Stimulated activated CD8-positive, alpha-beta memory T cell treated with anti-CD3 and anti-CD28 coated beads, Interleukin-2, amount 100 ng/mL, for 48 hours (primary cell): ENCODE data around the gene CHCHD4.
A peak's percentile ranks its signal among the peaks of the same experiment; 100 is the strongest.

Experiments
- DNase-seq, 2 donors: peaks; one replicate each; pipeline ENCODE4 v3.0.0-alpha.2; 2020; ENCODE audit warnings: low read depth in 2 of 2

The CHCHD4 gene

GRCh38 chr3:14150078-14150477 is 25.4 kb upstream of the CHCHD4 start:
- DNase-seq: no peak

GRCh38 chr3:14148041-14148985 is 23.6 kb upstream of the CHCHD4 start:
- DNase-seq: no peak

- no peak for DNase-seq
These were observed 22.9 kb upstream of the CHCHD4 start for GRCh38 chr3:14147617-14148016.

GRCh38 chr3:14147066-14147435 is 22.4 kb upstream of the CHCHD4 start:
- no peak for DNase-seq

GRCh38 chr3:14146381-14147065 is 21.9 kb upstream of the CHCHD4 start:
- no peak for DNase-seq

- DNase-seq: no peak
These were observed 21.2 kb upstream of the CHCHD4 start for GRCh38 chr3:14145670-14146380.

- DNase-seq: no peak
These were observed 20.6 kb upstream of the CHCHD4 start for GRCh38 chr3:14145236-14145635.

- DNase-seq: peak in 1 of 2 donors; percentile 26
These were observed 19.9 kb upstream of the CHCHD4 start for GRCh38 chr3:14144423-14145075.

GRCh38 chr3:14143271-14144225 is 18.9 kb upstream of the CHCHD4 start:
- no peak for DNase-seq

GRCh38 chr3:14142567-14143270 is 18.0 kb upstream of the CHCHD4 start:
- DNase-seq: peak in 1 of 2 donors; percentile 17

- DNase-seq: no peak
These were observed 17.1 kb upstream of the CHCHD4 start for GRCh38 chr3:14141602-14142341.

GRCh38 chr3:14141144-14141543 is 16.5 kb upstream of the CHCHD4 start:
- no peak for DNase-seq

GRCh38 chr3:14140668-14141067 is 16.0 kb upstream of the CHCHD4 start:
- no peak for DNase-seq

- no peak for DNase-seq
These were observed 15.1 kb upstream of the CHCHD4 start for GRCh38 chr3:14139771-14140170.

- DNase-seq: no peak
These were observed 14.4 kb upstream of the CHCHD4 start for GRCh38 chr3:14138878-14139655.

- DNase-seq: no peak
These were observed 13.6 kb upstream of the CHCHD4 start for GRCh38 chr3:14138109-14138877.

- DNase-seq: no peak
These were observed 12.8 kb upstream of the CHCHD4 start for GRCh38 chr3:14137445-14137844.

GRCh38 chr3:14137004-14137403 is 12.3 kb upstream of the CHCHD4 start:
- DNase-seq: no peak
